Measurements from ENCODE around the gene FILIP1L. TPM values are rescaled to one million over a fixed set of nuclear protein-coding genes. Genes with fewer than 3 reads are reported as not detected.

FILIP1L gene
- total RNA-seq, 1 donor from 2014 or later = 4.5 TPM

- intact Hi-C loops (cut with micrococcal nuclease) = loop anchor here (1.0 to 5.0 kb wide), 3 partner anchors 14 to 255 kb away; no protein-coding TSS in a partner anchor
- peaks cover 51% of the 10 kb centered on the region for H3K4me1 Mint-ChIP-seq (ENCODE audit: low read depth)
- H3K27me3 Mint-ChIP-seq (ENCODE audit: low read depth) = peaks cover 1% of the 10 kb centered on the region
- no peak overlapping the region for H3K4me3 Mint-ChIP-seq (ENCODE audit: low read depth)
- H3K36me3 Mint-ChIP-seq (ENCODE audit: low read depth) = peaks cover 25% of the 10 kb centered on the region
- H3K27ac Mint-ChIP-seq = peak overlapping the region; percentile 49
- H3K9me3 Mint-ChIP-seq = no peaks in the 10 kb centered on the region
- no peak for DNase-seq (ENCODE audit: low spot score)
Observed at GRCh38 chr3:100087198-100087597, 27.1 kb downstream of the FILIP1L start.

GRCh38 chr3:100086401-100086800, 27.9 kb downstream of the FILIP1L start:
- H3K36me3 Mint-ChIP-seq (ENCODE audit: low read depth) = peaks cover 31% of the 10 kb centered on the region
- H3K4me1 Mint-ChIP-seq (ENCODE audit: low read depth) = peaks cover 54% of the 10 kb centered on the region
- DNase-seq (ENCODE audit: low spot score) = no peak
- intact Hi-C loops (cut with micrococcal nuclease) = loop anchor here (5.0 kb wide), 2 partner anchors 126 to 254 kb away; no protein-coding TSS in a partner anchor
- no peak overlapping the region for H3K27ac Mint-ChIP-seq
- peaks cover 1% of the 10 kb centered on the region for H3K27me3 Mint-ChIP-seq (ENCODE audit: low read depth)
- H3K4me3 Mint-ChIP-seq (ENCODE audit: low read depth) = no peak overlapping the region
- no peaks in the 10 kb centered on the region for H3K9me3 Mint-ChIP-seq

GRCh38 chr3:100084100-100084806, 30.0 kb downstream of the FILIP1L start:
- DNase-seq (ENCODE audit: low spot score) = no peak
- H3K27ac Mint-ChIP-seq = no peak overlapping the region
- peaks cover 48% of the 10 kb centered on the region for H3K36me3 Mint-ChIP-seq (ENCODE audit: low read depth)
- H3K4me3 Mint-ChIP-seq (ENCODE audit: low read depth) = no peak overlapping the region
- H3K4me1 Mint-ChIP-seq (ENCODE audit: low read depth) = peaks cover 39% of the 10 kb centered on the region
- intact Hi-C loops (cut with micrococcal nuclease) = no loop called here
- H3K27me3 Mint-ChIP-seq (ENCODE audit: low read depth) = peaks cover 1% of the 10 kb centered on the region
- H3K9me3 Mint-ChIP-seq = no peaks in the 10 kb centered on the region

- Mint-ChIP-seq H3K27me3 (ENCODE audit: low read depth) (peaks cover 1% of the 10 kb centered on the region), H3K36me3 (ENCODE audit: low read depth) (peaks cover 49% of the 10 kb centered on the region), H3K9me3 (no peaks in the 10 kb centered on the region), H3K27ac (no peak overlapping the region), H3K4me1 (ENCODE audit: low read depth) (peaks cover 30% of the 10 kb centered on the region), H3K4me3 (ENCODE audit: low read depth) (no peak overlapping the region)
- no peak for DNase-seq (ENCODE audit: low spot score)
- intact Hi-C loops (cut with micrococcal nuclease) = no loop called here
Observed at GRCh38 chr3:100083209-100083608, 31.1 kb downstream of the FILIP1L start.

- Mint-ChIP-seq H3K4me1 (ENCODE audit: low read depth) (peaks cover 30% of the 10 kb centered on the region), H3K9me3 (no peaks in the 10 kb centered on the region), H3K4me3 (ENCODE audit: low read depth) (no peak overlapping the region), H3K27me3 (ENCODE audit: low read depth) (peaks cover 1% of the 10 kb centered on the region), H3K36me3 (ENCODE audit: low read depth) (peaks cover 49% of the 10 kb centered on the region), H3K27ac (no peak overlapping the region)
- no peak for DNase-seq (ENCODE audit: low spot score)
- intact Hi-C loops (cut with micrococcal nuclease) = no loop called here
Observed at GRCh38 chr3:100082714-100083113, 31.6 kb downstream of the FILIP1L start.

- no peak overlapping the region for H3K4me3 Mint-ChIP-seq (ENCODE audit: low read depth)
- no peak for DNase-seq (ENCODE audit: low spot score)
- H3K9me3 Mint-ChIP-seq = peaks cover 3% of the 10 kb centered on the region
- intact Hi-C loops (cut with micrococcal nuclease) = no loop called here
- H3K27me3 Mint-ChIP-seq (ENCODE audit: low read depth) = peaks cover 1% of the 10 kb centered on the region
- peaks cover 52% of the 10 kb centered on the region for H3K36me3 Mint-ChIP-seq (ENCODE audit: low read depth)
- H3K27ac Mint-ChIP-seq = no peak overlapping the region
- H3K4me1 Mint-ChIP-seq (ENCODE audit: low read depth) = peaks cover 29% of the 10 kb centered on the region
Observed at GRCh38 chr3:100081986-100082692, 32.2 kb downstream of the FILIP1L start.

- H3K9me3 Mint-ChIP-seq = peaks cover 4% of the 10 kb centered on the region
- intact Hi-C loops (cut with micrococcal nuclease) = no loop called here
- no peak overlapping the region for H3K4me3 Mint-ChIP-seq (ENCODE audit: low read depth)
- H3K4me1 Mint-ChIP-seq (ENCODE audit: low read depth) = peaks cover 32% of the 10 kb centered on the region
- H3K36me3 Mint-ChIP-seq (ENCODE audit: low read depth) = peaks cover 54% of the 10 kb centered on the region
- H3K27ac Mint-ChIP-seq = no peak overlapping the region
- DNase-seq (ENCODE audit: low spot score) = no peak
- no peaks in the 10 kb centered on the region for H3K27me3 Mint-ChIP-seq (ENCODE audit: low read depth)
Observed at GRCh38 chr3:100081311-100081710, 33.0 kb downstream of the FILIP1L start.

GRCh38 chr3:100080573-100080972, 33.7 kb downstream of the FILIP1L start:
- Mint-ChIP-seq H3K4me3 (ENCODE audit: low read depth) (no peak overlapping the region), H3K27ac (no peak overlapping the region)
- intact Hi-C loops (cut with micrococcal nuclease) = no loop called here

GRCh38 chr3:100079328-100079727, 35.0 kb downstream of the FILIP1L start:
- Mint-ChIP-seq H3K4me1 (ENCODE audit: low read depth) (peaks cover 43% of the 10 kb centered on the region), H3K36me3 (ENCODE audit: low read depth) (peaks cover 55% of the 10 kb centered on the region), H3K9me3 (peaks cover 4% of the 10 kb centered on the region), H3K4me3 (ENCODE audit: low read depth) (no peak overlapping the region), H3K27ac (no peak overlapping the region), H3K27me3 (ENCODE audit: low read depth) (no peaks in the 10 kb centered on the region)
- DNase-seq (ENCODE audit: low spot score) = no peak
- intact Hi-C loops (cut with micrococcal nuclease) = loop anchor here (10.0 kb wide), 1 partner anchor 325 kb away; the partner anchor contains the start of genes LNP1 and TOMM70

More at GRCh38 chr3:100080573-100080972, 33.7 kb downstream of the FILIP1L start:
- DNase-seq (ENCODE audit: low spot score) = no peak
- Mint-ChIP-seq H3K9me3 (peaks cover 4% of the 10 kb centered on the region), H3K4me1 (ENCODE audit: low read depth) (peaks cover 39% of the 10 kb centered on the region), H3K36me3 (ENCODE audit: low read depth) (peaks cover 57% of the 10 kb centered on the region), H3K27me3 (ENCODE audit: low read depth) (no peaks in the 10 kb centered on the region)

- intact Hi-C loops (cut with micrococcal nuclease) = loop anchor here (10.0 kb wide), 1 partner anchor 328 kb away; the partner anchor contains the start of genes LNP1 and TOMM70
- Mint-ChIP-seq H3K9me3 (peaks cover 4% of the 10 kb centered on the region), H3K36me3 (ENCODE audit: low read depth) (peaks cover 45% of the 10 kb centered on the region), H3K27ac (no peak overlapping the region), H3K27me3 (ENCODE audit: low read depth) (no peaks in the 10 kb centered on the region), H3K4me3 (ENCODE audit: low read depth) (no peak overlapping the region), H3K4me1 (ENCODE audit: low read depth) (peaks cover 50% of the 10 kb centered on the region)
- no peak for DNase-seq (ENCODE audit: low spot score)
Observed at GRCh38 chr3:100076731-100077529, 37.4 kb downstream of the FILIP1L start.

GRCh38 chr3:100075851-100076730, 38.2 kb downstream of the FILIP1L start:
- H3K9me3 Mint-ChIP-seq = peaks cover 4% of the 10 kb centered on the region
- no peaks in the 10 kb centered on the region for H3K27me3 Mint-ChIP-seq (ENCODE audit: low read depth)
- peaks cover 58% of the 10 kb centered on the region for H3K4me1 Mint-ChIP-seq (ENCODE audit: low read depth)
- no peak overlapping the region for H3K4me3 Mint-ChIP-seq (ENCODE audit: low read depth)
- intact Hi-C loops (cut with micrococcal nuclease) = loop anchor here (10.0 kb wide), 1 partner anchor 329 kb away; the partner anchor contains the start of genes LNP1 and TOMM70
- H3K36me3 Mint-ChIP-seq (ENCODE audit: low read depth) = peaks cover 45% of the 10 kb centered on the region
- H3K27ac Mint-ChIP-seq = peak overlapping the region; percentile 58
- DNase-seq (ENCODE audit: low spot score) = no peak

- H3K27ac Mint-ChIP-seq = peak overlapping the region; percentile 58
- no peak for DNase-seq (ENCODE audit: low spot score)
- no peaks in the 10 kb centered on the region for H3K27me3 Mint-ChIP-seq (ENCODE audit: low read depth)
- H3K4me3 Mint-ChIP-seq (ENCODE audit: low read depth) = no peak overlapping the region
- intact Hi-C loops (cut with micrococcal nuclease) = loop anchor here (10.0 kb wide), 1 partner anchor 330 kb away; the partner anchor contains the start of genes LNP1 and TOMM70
- H3K9me3 Mint-ChIP-seq = peaks cover 4% of the 10 kb centered on the region
- H3K4me1 Mint-ChIP-seq (ENCODE audit: low read depth) = peaks cover 61% of the 10 kb centered on the region
- peaks cover 36% of the 10 kb centered on the region for H3K36me3 Mint-ChIP-seq (ENCODE audit: low read depth)
Observed at GRCh38 chr3:100075196-100075595, 39.1 kb downstream of the FILIP1L start.
